A673 (cell line): ENCODE measurements around the gene DTNA.

Source experiments
- CTCF ChIP-seq: fragments of 300-800, 200-600 bp; sonication (generic); conservative IDR thresholded peaks from 2 replicates; pipeline ENCODE4 v1.5.1; 2017; ENCODE audit warnings: low read depth, mild to moderate bottlenecking, antibody characterized with exemption, low read length, moderate library complexity, mixed read lengths
- EZH2 ChIP-seq: fragments of 200-600 bp; sonication (generic); IDR thresholded peaks from 2 replicates; pipeline ENCODE4 v1.6.1; 2017; ENCODE audit warnings: borderline replicate concordance, low read depth, mild to moderate bottlenecking, mixed read lengths, antibody characterized with exemption, low read length; ENCODE audit not compliant: poor library complexity, severe bottlenecking

DNA sequence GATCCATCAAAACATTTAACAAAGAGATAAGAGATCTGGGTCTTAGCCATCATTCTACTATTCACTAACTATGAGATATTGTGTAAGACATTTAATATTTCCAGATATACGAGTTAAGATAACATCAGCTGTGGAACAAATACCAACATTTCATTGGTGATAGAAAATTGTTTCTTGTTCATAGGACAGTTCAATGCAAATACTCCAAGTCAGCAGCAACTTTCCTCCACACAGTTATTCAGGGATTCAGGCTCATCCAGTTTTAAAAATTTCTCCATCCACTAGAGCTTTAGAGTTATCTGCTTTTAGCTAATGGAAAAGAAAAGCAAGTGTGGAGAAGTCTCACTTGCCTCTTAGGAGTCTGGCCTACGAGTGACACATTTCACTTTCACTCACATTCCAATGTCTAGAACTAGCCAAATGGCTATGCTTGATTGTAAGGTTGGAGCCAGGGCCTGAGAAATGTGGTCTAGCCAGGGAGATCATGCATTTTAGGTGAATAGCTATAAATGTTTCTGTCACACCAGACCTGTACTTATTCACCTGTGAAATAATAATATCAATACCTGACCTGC lies 211.8 kb downstream of the DTNA start:
- no peak for TF ChIP-seq CTCF
- no peak for TF ChIP-seq EZH2
